Posterior vena cava (tissue), 2 donors: ENCODE results near the gene PRAMEF1. TPM values are rescaled to one million over a fixed set of nuclear protein-coding genes. Genes with fewer than 3 reads are reported as not detected.
"Not testable (repeated sequence)": the region's sequence is repeated elsewhere in the genome, so short reads cannot be mapped to it uniquely, and the experiment has no call there.

Source experiments
- DNase-seq: peaks from one replicate; pipeline ENCODE4 v3.0.0-alpha.2; 2020; ENCODE audit warnings: low spot score
- intact Hi-C, 2 donors: fragments of 100-400 bp; cut with DNase I; formaldehyde crosslinking; loops; one replicate each; pipeline versions ENCODE4 v1.14.1 to v1.14.2; 2022 to 2023
- total RNA-seq, 2 donors: library from RNA; stranded (reverse); fragmentation: NEBNext Ultra II Directional; extraction: Animal tissue kit (Norgen Biotek cat#: 25700); gene quantifications; one replicate each; pipeline ENCODE4 v1.2.1, GENCODE V29; 2021
- donor health status: DM: yes; HTN: yes; CAD: no.
- donor health status: DM: yes; HTN: yes; CAD: no.

PRAMEF1 gene
- total RNA-seq, 2 donors from 2014 or later, result not detected

DNA sequence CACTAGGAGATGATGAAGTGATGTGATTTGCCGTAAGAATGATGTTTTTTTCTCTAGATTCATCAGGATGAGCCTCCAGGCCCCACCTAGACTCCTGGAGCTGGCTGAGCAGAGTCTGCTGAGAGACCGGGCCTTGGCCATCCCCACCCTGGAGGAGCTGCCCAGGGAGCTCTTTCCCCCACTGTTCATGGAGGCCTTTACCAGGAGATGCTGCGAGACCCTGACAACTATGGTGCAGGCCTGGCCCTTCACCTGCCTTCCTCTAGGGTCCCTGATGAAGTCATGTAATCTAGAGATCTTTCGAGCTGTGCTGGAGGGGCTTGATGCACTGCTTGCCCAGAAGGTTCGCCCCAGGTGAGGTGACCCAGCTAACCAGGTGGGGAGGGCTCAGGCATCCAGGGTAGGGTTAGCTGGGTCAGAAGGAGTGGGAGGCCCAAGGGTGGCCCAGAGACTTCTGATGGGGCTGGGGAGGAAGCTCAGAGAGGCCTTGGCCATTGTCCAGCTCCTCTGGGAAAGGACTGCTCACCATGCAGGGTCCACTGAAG is 16.3 kb upstream of the PRAMEF1 start:
- intact Hi-C loops, result no loop called here
- no peak for DNase-seq

DNA sequence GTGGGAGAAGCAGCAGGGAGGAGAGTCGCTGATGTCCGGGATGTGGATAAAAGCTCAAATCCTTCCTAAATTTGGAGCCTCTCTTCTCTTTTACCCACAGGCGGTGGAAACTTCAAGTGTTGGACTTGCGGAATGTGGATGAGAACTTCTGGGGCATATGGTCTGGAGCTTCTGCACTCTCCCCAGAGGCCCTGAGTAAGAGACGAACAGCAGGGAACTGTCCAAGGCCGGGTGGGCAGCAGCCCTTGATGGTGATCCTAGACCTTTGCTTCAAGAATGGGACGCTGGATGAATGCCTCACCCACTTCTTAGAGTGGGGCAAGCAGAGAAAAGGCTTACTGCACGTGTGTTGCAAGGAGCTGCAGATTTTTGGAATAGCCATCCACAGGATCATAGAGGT is 15.8 kb upstream of the PRAMEF1 start:
- DNase-seq, result no peak
- intact Hi-C loops, result no loop called here

DNA sequence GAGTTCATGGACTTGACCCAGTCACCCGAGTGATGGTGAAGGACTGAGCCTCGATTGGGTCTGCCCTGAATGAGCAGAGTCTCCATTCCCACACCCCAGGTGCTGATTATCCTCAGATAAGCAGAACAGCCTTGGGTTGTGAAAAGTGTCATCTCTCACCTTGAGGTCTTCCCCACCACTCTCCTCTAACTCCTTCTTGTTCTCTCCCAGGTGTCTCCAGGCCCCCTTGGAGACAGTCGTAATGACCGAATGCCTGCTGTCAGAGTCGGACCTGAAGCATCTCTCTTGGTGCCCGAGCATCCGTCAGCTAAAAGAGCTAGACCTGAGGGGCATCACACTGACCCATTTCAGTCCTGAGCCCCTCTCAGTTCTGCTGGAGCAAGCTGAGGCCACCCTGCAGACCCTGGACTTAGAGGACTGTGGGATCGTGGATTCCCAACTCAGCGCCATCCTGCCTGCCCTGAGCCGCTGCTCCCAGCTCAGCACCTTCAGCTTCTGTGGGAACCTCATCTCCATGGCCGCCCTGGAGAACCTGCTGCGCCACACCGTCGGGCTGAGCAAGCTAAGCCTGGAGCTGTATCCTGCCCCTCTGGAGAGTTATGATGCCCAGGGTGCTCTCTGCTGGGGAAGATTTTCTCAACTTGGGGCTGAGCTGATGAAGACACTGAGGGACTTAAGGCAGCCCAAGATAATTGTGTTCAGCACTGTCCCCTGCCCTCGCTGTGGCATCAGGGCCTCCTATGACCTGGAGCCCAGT is 14.2 kb upstream of the PRAMEF1 start:
- DNase-seq, result no peak
- intact Hi-C loops, result no loop called here

DNA sequence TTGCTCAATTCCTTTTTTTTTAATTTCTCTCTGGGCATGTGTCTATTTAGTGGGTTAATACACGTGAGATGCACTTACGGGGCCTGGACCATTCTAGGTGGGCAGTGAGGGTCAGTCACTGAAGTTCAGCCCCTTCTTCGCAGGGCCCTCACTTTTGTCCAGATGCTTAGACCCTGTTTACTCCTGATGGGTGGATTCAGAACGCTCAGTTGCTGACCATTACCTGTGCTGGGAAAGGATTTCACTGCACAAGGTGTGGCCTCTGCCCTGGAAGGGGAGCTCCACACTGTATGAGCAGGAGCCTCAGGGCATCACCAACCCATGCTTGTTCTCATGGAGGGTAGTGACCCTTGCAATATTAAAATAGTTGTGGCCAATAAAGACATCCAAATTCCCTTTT is 13.1 kb upstream of the PRAMEF1 start:
- intact Hi-C loops, result no loop called here

DNA sequence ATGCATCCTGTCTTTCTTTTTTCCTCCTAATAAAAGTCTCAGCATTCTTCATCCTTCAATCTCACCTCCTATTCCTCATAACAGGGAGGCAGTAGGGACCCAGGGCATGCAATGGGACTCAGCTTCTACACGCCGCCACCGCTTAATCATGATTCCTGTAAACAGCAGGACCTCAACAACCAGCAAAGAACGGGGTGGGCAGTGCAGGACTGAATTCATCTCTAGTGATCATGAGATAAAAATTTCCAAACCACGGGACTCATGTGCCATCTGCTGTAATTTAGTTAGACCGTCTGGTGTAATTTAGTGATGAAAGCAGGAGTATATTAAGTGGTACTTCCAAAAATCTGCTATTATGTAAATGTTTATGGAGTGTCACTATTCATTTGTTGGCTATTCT is 12.3 kb upstream of the PRAMEF1 start:
- DNase-seq, result no peak
- intact Hi-C loops, result no loop called here

More for the DNA sequence above, 13.1 kb upstream of the PRAMEF1 start:
- DNase-seq, result no peak

DNA sequence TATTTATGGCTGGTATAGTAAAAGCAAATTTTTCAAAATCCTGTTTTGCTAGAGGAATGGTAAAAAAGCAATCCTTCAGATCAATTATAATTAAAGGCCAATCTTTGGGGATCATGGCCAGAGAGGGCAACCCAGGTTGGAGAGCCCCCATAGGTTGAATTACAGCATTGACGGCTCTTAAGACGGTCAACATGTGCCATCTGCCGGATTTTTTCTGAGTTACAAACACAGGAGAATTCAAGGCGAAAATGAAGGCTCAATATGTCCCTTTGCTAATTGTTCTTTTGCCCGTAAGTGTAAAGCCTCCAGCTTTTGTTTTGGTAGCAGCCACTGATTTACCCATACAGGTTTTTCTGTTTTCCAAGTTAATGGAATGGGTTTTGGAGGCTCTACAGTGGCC is 9.7 kb upstream of the PRAMEF1 start:
- intact Hi-C loops, DNase-seq: not testable (repeated sequence)

DNA sequence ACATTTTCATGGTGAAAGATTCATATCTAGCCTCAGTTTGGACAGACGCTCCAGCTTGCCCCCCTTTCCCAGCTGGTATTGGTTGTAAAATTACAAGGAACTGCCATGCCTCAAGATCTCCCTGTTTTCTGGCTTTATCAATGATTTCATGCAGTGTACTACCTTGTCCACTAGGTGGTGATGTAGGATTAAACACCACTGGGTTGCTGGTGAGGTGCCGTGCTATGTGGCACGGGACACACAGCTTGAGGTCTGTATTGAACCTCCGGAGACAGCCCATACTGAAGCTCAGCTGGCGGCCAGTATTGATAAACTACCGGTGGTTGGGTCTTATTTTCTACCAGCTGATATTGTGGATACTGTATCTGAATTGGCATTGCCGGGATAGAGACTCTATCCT is 7.4 kb upstream of the PRAMEF1 start:
- DNase-seq, intact Hi-C loops: not testable (repeated sequence)

DNA sequence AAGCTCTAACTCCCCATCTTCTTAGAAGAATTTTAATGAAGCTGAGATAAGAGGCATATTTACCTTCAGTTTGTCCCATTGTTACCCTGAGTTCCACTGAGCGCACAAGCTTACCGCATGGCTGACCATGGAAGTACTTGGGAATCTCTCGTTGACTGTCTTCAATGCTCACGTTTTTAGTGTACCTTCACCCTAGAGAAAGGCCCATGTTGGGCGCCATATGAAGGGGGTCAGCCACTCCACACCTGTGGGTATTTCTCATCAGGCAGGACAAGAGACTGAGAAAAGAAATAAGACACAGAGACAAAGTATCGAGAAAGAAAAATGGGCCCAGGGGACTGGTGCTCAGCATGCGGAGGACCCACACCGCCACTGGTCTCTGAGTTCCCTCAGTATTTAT is 6.5 kb upstream of the PRAMEF1 start:
- intact Hi-C loops, DNase-seq: not testable (repeated sequence)

DNA sequence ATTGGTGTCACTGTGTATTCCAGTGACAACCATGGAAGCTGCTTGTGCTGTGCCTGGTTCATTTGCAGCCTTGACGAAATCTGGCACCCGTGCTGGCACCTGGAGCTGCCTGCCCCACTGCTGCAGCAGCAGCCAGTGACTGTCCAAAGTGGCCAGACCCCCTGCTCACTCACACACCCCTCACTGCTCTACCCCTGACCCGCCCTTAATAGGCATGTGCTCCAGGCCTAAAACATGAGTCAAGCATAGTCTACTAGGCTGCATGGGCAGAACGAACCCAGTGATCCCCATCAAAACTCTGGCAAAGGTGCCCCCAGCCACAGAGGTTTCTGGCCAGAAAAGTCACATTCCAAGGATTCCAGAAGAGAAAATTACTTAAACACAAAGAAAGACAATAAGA is 7.7 kb downstream of the PRAMEF1 start:
- no peak for DNase-seq
- intact Hi-C loops, result no loop called here

DNA sequence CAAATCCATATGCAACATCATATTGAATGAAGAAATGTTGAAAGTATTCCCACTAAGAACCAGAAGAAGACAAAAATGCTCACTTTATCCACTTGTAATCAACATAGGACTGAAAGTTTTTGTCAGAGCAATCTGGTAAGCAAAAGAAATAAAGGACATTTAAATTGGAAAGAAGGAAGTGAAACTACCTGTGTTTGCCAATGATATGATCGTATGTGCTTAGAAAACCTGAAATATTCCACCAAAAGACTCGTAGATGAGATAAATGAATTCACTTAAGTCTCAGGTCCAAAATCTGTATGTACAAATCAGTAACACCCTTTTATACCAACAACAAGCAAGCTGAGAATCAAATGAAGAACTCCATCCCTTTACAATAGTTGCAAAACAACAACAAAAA is 8.5 kb downstream of the PRAMEF1 start:
- DNase-seq, result no peak
- intact Hi-C loops, result no loop called here

DNA sequence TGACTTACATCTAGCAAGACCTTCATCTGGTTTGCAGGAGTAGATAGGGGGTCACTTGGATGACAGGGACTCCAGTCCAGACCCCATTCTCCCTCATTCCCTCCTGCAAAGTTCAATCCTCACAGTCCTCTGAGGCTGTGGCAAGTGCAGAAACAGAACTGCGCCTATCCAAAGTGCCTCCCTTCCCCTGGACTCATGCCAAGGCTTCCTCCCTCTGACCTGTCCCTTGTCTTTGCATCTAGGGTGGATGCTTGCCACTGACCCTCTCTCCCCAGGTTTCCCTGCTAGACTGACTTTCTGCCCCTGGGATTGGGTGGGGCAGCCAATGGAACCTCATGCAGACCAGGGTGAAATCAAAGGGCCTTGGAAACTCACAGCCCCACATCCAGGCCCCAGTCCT is 18.7 kb downstream of the PRAMEF1 start:
- intact Hi-C loops, result no loop called here
- DNase-seq, result no peak

DNA sequence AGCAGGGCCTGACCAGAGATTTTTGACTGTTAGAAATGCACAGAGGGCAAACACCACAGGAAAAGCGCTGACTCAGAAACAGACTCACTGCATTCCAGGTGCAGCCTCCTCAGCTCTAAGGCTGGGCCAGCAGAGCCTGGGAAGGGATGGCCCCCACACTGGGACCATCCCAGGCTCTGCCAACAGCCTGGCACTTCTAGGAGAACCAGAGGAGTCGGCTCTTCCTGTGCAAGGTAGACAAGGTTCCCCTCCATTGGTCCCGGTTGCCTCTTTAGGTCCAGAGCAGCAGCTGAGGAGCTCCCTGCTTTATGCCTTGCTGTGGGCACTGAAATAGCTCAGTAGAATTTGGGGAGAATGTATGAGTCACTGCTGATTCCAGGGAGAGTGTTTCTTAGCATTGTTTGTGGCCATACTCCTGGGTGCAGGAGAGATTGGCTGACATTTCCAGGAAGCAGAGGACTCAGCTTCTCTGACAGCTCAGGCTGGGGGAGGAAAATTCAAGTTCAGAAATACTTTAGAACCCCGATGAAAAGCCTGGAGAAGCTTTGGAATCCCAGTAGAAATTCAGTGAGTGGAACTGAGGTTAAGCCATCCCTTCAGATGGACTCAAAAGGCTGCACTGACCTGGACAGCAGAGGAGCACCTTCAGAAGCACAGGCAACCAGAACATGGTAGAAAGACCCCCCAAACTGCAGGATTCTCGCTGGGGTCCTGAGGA is 19.7 kb downstream of the PRAMEF1 start:
- intact Hi-C loops, result no loop called here
- no peak for DNase-seq

DNA sequence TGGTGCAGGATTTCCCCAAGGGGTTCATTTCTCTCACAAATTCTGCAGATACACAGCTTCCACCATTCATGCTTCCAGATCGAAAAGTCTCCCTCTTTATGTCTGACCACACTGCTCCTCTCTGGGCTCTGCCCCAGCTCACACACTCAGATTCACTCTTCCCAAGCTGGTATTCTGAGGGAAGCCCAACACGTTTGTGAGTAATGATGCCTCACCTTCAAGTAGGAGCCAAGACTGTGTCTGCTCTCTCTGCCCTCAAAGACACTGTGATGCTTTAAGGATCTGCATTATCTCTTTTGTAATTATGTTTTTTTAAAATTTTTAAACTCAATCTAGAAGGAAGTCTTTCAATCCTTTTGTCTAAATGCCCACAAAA is 20.2 kb downstream of the PRAMEF1 start:
- no peak for DNase-seq

DNA sequence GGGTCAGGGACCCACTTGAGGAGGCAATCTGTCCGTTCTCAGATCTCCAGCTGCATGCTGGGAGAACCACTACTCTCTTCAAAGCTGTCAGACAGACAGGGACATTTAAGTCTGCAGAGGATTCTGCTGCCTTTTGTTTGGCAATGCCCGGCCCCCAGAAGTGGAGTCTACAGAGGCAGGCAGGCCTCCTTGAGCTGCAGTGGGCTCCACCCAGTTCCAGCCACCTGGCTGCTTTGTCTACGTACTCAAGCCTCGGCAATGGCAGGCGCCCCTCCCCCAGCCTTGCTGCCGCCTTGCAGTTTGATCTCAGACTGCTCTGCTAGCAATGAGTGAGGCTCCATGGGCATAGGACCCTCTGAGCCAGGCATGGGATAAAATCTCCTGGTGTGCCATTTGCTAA is 27.9 kb downstream of the PRAMEF1 start:
- intact Hi-C loops, DNase-seq: not testable (repeated sequence)

More for the DNA sequence above, 20.2 kb downstream of the PRAMEF1 start:
- intact Hi-C loops, result no loop called here

DNA sequence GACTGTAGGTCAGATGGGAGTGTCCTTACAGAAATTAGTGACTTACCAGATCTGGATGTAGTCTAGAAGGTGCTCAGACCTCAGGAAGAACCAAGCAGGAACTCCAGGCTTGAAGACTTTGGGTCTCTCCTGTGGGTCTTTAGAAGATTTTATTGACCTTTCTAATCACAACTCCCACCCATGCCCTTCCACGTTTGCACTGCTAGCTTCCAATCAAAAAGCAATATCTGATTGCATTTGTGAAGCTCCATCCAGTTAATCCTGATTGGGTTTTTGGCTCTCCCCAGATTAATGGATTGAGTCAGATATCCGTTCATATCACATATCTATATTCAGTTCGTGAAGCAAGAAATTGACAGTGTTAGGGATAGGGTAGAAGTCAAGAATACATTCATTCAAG is 40.1 kb downstream of the PRAMEF1 start, which contains the start of gene PRAMEF11:
PRAMEF11 (minus strand) TSS at position 101 of the 400 bp plus-strand sequence. CDS start 2,621 bp downstream, outside the sequence.
- intact Hi-C loops, result loop anchor here in 1 of 2 donors (10.0 kb wide), 1 partner anchor 1693 kb away; no protein-coding TSS in a partner anchor
- DNase-seq, result not testable (repeated sequence)

DNA sequence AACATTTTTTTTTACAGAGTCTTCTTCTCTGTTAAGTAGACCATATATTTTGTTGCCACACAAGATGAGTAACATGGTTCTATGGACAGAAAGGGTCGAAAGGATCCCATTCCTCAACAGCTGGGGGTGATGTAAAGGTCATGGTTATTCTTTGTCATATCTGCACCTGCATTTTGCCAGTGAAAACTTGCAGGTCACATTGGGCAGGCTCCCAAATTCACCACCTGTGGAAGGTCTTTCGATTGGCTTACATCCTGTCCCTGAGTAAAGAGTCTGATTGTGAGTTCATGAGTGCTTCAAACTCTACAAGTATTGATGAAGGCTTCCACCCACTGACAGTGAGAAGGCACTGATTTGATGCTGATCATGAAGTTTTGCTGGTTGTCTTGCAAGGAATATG is 42.1 kb downstream of the PRAMEF1 start:
- DNase-seq, result not testable (repeated sequence)
- intact Hi-C loops, result loop anchor here in 1 of 2 donors (10.0 kb wide), 1 partner anchor 1692 kb away; no protein-coding TSS in a partner anchor
